GM12801 (cell line): ENCODE data around the gene ABLIM1.

ENCODE experiments used
- CTCF ChIP-seq: IDR thresholded peaks from one replicate; pipeline ENCODE4 v1.5.1; 2011; ENCODE audit warnings: control low read depth; ENCODE audit not compliant: insufficient read length; ENCODE audit errors: extremely low read depth

ABLIM1 gene

DNA sequence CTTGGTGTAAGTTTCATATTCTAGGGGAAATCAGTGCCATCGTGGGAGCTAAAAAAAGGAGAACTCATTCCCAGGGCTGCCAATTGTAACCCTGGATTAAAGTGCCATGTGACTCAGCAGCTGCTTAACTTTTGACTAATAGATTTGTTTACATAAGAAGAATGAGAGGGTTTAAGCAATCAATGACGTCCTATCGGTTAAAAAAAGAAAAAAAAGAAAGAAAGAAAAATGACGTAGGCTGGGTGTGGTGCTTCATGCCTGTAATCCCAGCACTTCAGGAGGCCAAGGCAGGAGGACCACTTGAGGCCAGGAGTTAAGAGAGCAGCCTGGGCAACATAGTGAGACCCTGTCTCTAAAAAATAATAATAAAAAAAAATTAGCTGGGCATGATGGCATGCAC lies 137.6 kb downstream of the ABLIM1 start:
- no peak for TF ChIP-seq CTCF

DNA sequence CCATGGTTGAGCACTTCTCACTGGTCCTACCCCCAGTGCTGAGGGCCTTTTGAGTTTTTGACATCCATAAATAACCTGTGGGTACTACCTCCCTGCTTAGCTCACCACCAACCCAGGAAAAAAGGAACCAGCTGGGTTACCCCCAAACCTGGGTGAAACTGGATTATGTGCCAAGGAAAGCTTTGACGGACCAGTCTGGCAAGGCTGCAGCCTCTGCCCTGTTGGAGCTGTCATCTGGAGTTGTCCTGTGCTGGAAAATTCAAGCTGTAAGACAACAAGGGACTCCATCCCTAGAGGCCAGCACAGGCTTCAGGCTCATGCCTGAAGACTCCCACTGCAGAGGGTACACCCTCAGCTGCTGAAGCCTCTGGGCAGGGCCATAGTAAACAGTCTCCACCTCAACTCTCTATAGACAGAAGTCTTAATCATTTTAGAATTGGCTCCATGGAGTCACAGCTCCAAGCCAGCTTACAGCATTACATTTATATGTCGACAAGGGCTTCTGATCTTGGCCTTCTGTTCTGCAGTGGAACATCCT lies 138.2 kb downstream of the ABLIM1 start:
- TF ChIP-seq CTCF = no peak

GRCh38 chr10:114519306-114519669 lies 138.8 kb downstream of the ABLIM1 start:
- no peak for TF ChIP-seq CTCF

- TF ChIP-seq CTCF = no peak
These were observed 139.4 kb downstream of the ABLIM1 start for GRCh38 chr10:114518401-114519305.

GRCh38 chr10:114517368-114518250 lies 140.5 kb downstream of the ABLIM1 start:
- TF ChIP-seq CTCF = no peak

GRCh38 chr10:114516356-114516755 lies 141.7 kb downstream of the ABLIM1 start:
- TF ChIP-seq CTCF = no peak

DNA sequence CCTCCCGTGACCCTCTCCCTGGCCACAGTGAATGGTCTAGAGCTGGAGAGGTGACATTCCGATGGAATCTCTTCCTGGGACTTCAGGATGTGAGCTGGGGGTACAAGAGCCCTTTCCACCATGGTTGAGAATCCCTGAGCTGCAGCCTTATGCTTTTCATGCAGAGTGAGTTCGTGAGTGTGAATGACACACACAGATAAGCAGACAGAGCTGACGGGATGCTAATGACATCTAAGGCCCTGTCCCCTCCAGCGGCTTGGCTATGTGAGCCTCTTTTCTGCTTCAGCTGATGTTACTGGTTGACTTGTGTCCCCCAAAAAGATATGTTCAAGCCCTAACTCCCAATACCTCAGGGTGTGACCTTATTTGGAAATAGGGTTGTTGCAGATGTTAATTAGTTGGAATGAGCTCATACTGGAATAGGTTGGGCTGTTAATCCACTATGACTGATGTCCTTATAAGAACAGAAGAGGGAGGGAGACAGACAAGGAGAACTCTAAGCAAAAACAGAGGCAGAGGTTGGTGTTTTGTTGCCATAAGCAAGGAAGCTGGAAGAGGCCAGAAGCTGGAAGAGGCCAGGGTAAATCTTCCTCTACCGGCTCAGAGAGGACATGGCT lies 142.7 kb downstream of the ABLIM1 start:
- TF ChIP-seq CTCF = no peak
